ENCODE measurements around the gene SLC9C1.

The SLC9C1 gene

GRCh38 chr3:112293368-112294321 is at the start of gene SLC9C1:
SLC9C1 (minus strand) TSS chr3:112294216; CDS start chr3:112286791, 7,425 bp downstream.
- DNase-seq (ENCODE audit: low read depth), result no peak

DNA sequence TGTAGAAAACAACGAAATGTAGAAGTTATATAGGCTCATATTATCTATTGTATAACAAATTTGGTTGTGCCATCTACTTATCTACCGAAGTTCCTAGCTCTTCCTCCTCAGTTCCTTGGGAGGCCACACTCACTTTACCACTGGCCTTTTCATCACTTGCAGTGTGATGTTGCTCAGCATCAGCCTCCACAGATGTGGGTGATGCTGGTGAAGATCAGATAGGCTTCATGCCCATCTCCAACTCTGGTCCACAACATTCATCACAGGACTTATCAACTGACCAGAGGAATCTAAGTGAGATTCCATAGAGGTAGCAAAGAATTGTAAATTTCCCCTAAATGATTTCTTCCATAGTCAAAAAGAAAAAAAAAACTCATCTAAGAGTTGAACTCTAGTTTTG is 47.4 kb upstream of the SLC9C1 start:
- no peak for DNase-seq (ENCODE audit: low read depth)

- no peak for DNase-seq (ENCODE audit: low read depth)
Observed at GRCh38 chr3:112339609-112340008, 45.6 kb upstream of the SLC9C1 start.

DNA sequence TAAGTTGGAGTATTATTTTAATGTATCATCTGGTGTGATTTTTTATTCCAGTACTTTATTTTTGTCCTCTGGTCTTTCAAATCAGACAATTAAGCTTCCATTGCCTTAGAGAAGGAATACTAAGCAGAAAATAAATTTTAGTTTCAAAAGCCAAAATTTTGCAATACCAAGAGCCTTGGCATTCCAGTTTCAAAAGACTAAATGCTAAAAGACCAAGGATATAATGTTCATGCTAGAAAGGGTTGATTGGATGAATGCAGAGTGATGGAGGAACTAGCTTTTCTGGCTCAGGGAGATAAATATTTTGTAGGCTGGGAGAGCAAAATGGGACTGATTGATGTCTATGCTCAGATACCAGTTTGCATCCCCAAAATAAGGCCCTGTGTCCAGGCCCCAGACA is 45.1 kb upstream of the SLC9C1 start:
- no peak for DNase-seq (ENCODE audit: low read depth)

- DNase-seq (ENCODE audit: low read depth), result no peak
Observed at GRCh38 chr3:112338727-112339056, 44.7 kb upstream of the SLC9C1 start.

GRCh38 chr3:112338021-112338726 is 44.2 kb upstream of the SLC9C1 start:
- no peak for DNase-seq (ENCODE audit: low read depth)

DNA sequence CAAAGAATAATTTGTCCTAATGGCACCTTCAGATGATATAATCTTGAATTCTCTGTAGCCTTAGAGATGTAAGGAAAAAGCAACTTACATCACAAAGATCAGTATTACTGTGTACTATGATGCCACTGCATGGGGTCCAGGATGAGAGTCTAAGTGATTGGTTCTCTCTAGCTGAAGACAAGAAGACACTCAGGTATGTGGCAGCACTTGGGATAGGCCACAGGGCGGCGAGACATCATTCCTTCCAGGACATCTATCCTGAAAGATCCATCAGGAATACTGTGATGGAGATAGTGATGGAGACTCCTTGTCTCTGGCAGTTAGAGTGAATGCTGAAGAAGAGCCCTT is 41.4 kb upstream of the SLC9C1 start:
- DNase-seq (ENCODE audit: low read depth), result no peak

- DNase-seq (ENCODE audit: low read depth), result no peak
Observed at GRCh38 chr3:112334691-112335433, 40.8 kb upstream of the SLC9C1 start.

DNA sequence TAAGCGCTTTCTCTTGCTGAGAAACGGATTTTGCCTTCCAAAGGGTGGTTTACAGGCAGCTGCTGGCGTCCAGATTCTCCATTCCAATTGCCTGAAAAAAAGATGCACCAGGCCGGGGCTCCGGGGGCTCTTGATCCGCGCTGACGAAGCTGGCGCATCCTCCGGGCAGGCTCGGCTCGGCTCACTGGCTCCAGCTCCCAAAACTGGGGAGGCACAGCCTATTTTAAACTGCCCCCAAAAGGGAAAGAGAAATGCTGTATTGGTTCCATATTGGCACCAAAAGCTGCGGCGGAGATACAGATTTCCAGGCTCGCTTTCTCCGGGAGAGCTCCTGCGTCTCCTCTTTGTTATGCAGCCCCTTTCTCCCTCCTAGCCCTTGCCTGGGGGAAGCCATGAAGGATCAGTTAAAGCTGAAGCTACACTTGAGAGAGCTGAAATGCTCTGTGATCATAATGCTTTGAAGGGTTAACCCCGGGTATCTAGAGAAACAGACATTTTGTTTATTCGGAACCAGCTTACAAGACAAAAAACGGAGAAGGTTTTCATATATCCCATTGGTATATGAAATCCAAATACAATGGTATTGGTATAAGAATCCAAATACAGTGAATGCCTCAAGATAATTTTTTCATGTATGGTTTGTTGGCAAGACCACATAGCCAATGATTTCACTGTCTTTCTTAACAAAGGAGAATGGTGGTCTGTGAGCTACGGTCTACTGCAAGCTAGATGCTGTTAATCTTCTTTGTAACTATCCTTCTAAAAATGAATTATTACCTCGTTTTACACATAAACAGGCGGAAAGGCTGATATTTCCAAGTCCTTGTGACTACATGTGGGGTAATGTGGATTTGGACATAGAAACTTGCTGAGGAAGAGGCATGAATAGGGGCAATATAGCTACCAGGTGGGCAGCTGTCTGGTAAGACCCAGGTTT is 39.6 kb upstream of the SLC9C1 start:
- no peak for DNase-seq (ENCODE audit: low read depth)

DNA sequence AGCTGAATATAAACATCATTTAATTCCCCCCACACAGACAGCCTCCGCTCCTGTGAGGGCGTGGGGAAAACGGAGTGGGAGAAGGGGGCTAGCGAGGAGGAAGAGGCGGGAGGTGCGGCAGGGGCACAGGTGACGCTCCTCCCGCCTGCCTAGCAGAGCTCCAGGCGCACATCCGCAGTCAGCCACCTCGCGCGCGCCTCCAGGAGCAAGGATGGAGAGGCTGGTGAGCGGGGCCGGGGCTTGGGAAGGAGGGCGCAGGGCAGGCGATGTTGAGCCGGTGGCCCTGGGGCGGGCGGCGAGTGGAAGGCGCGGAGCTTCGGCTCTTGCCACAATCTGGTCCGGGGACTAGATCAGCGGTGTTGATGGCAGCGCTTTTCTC is 39.0 kb upstream of the SLC9C1 start, which contains the start of gene CD200:
Gene CD200, plus strand, starts transcription at position 155 of the 379 bp plus-strand sequence. Its CDS starts 57 bp downstream, at position 212.
- peak; percentile 19 for DNase-seq (ENCODE audit: low read depth)

DNA sequence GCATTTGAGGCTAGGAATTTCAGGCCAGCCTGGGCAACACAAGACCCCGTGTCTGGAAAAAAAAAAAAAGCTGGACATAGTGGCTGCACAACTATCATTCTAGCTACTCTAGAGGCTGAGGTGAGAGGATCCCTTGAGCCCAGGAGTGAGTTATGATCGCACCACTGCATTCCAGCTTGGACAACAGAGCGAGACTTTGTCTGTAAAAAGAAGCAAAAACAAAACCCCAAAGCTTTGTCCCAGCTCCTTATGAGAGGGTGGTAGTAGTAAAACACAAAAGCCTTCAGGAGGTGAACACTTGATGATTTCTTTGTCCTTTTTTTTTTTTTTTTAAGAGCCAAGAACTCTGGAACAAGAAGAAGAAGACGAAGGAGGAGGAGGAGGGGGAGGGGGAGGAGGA is 37.8 kb upstream of the SLC9C1 start:
- DNase-seq (ENCODE audit: low read depth), result no peak

DNA sequence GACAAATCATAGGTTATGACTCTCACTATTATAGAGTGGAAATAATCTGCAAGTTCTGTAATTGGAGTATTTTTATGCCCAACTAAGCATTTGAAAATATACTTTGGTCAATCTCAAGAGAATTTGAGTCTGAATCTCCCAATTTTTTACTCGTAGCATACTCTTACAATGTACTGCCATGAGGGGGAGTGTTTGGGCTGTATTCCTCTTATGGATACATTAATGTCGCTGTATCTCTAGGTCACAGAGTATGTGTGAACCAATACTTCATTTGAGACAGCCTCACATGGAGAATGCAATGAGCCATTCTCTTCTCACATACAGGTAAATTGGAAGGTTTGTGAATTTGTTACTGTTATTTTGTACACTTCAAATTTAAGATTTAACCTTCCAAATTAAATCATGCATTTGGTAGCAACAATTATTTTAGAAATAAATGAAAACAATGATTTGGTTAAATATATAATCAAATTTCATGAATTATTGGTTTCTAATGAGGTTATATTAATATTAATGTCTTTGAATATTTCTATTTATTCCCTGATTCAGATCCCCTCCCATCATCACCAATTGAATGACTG is 33.4 kb upstream of the SLC9C1 start:
- DNase-seq (ENCODE audit: low read depth), result no peak

- DNase-seq (ENCODE audit: low read depth), result no peak
Observed at GRCh38 chr3:112321867-112322652, 28.0 kb upstream of the SLC9C1 start.

- DNase-seq (ENCODE audit: low read depth), result no peak
Observed at GRCh38 chr3:112320691-112321090, 26.7 kb upstream of the SLC9C1 start.

- no peak for DNase-seq (ENCODE audit: low read depth)
Observed at GRCh38 chr3:112319516-112320276, 25.7 kb upstream of the SLC9C1 start.

GRCh38 chr3:112315791-112316190 is 21.8 kb upstream of the SLC9C1 start:
- DNase-seq (ENCODE audit: low read depth), result no peak

DNA sequence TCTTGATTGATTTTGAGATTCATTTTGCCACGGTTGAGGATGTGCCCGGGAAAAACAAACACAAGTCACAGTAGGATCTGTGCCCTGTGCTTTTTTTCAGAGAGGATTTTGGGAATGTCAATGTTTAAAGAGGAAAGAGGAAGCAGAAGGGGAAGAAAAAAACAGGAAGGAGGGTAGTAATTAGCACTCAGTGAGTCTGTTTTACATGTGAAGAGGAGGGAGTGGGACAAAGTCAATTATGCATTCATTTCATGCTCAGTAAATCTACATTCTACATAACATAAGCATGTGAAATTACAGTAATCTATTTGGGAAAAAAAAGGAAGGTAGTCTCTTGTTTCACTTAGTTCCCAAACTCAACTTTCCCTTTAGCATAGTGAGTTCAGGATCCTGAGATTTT is 20.6 kb upstream of the SLC9C1 start:
- no peak for DNase-seq (ENCODE audit: low read depth)

DNA sequence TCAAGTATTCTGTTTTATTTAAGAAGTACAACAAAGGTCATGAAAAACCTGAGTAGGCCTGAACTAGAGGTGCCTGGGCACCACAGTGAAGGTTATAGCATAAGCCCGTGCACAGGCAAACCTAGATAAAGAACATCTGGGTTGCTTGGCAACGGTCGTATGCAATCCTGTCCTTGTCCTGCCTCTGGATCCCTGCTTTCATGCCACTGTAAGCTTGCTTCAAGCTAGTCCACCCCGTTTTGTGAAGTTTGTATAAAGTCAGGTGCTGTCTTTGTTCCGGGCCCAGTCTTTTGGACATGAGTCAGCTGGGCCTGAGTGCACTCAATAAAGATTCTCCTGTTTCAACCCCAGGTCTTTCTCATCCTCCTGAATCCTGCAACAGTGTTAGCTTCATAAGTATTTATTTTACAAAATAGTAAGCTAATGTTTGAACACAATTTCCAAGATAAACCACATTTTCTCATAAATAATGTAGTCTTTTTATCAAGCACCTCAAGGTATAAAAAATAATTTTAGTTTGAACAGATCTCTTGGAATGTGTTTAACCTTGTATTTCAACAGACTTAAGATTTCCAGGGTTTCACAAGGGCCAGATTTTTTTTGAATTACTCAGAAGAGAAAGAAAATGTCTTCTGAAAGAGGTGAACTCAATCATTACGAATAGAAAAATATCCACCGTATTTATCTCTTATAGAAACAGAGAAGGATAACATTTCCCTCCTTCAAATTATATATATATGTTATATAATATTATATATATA is 14.3 kb upstream of the SLC9C1 start:
- DNase-seq (ENCODE audit: low read depth), result no peak

DNA sequence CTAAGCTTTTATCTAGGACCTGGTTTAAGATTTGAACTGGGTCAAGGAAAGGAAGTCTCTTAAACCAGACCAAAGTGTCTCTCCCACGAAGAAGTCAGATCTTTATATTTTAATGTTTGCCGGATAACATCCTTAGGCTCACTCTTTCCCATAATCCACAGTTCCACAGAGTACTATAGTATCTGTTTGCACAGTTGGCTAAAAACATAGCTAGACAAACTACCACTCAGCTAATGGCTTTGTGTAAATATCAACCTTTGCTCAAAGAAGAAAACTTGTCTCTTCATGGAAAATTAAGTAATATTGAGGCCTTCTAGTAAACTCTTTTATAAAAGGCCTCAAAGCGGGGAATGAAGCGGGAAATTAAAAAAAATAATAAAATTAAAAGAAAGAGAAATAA is 13.5 kb upstream of the SLC9C1 start:
- DNase-seq (ENCODE audit: low read depth), result no peak
